ENCODE data around the gene PPFIA3.

PPFIA3 gene

GRCh38 chr19:49196527-49197240 is 77.3 kb downstream of the PPFIA3 start:
- in situ Hi-C loops (cut with HindIII; ENCODE audit: low pct_unique_long_range_greater_than_20kb, low sequenced_read_pairs) = no loop called here
- no peak for DNase-seq (ENCODE audit: low read depth in 1 of 2, low spot score in 1 of 2)
- TF ChIP-seq JUND (IDR thresholded peaks at IDR 0.05; ENCODE audit: low read depth) = no peak

- in situ Hi-C loops (cut with HindIII; ENCODE audit: low pct_unique_long_range_greater_than_20kb, low sequenced_read_pairs) = no loop called here
- TF ChIP-seq JUND (IDR thresholded peaks at IDR 0.05; ENCODE audit: low read depth) = no peak
- DNase-seq (ENCODE audit: low read depth in 1 of 2, low spot score in 1 of 2) = peak in 1 of 2 experiments; percentile 75
Observed at GRCh38 chr19:49200238-49200862, 81.0 kb downstream of the PPFIA3 start.

Data from T47D (cell line).